Stimulated activated CD4-positive, alpha-beta T cell treated with anti-CD3 and anti-CD28 coated beads, Interleukin-4, amount 100 ng/mL, for 48 hours (primary cell): ENCODE data around the gene CACHD1.

Source experiments
- DNase-seq, 2 donors: peaks; one replicate each; pipeline ENCODE4 v3.0.0-alpha.2; 2020; ENCODE audit warnings: low read depth in 2 of 2

CACHD1 gene

GRCh38 chr1:64549464-64550239 lies 79.7 kb downstream of the CACHD1 start:
- DNase-seq, result no peak

GRCh38 chr1:64550510-64550909 lies 80.6 kb downstream of the CACHD1 start:
- DNase-seq, result no peak

GRCh38 chr1:64550946-64551605 lies 81.1 kb downstream of the CACHD1 start:
- no peak for DNase-seq

- DNase-seq, result no peak
Observed at GRCh38 chr1:64553285-64553684, 83.4 kb downstream of the CACHD1 start.

GRCh38 chr1:64555947-64556346 lies 86.0 kb downstream of the CACHD1 start:
- DNase-seq, result no peak

GRCh38 chr1:64561993-64562392 lies 92.1 kb downstream of the CACHD1 start:
- no peak for DNase-seq

GRCh38 chr1:64563958-64564565 lies 94.1 kb downstream of the CACHD1 start:
- DNase-seq, result no peak

GRCh38 chr1:64564891-64565290 lies 95.0 kb downstream of the CACHD1 start:
- DNase-seq, result no peak

- no peak for DNase-seq
Observed at GRCh38 chr1:64567426-64568170, 97.7 kb downstream of the CACHD1 start.

- DNase-seq, result no peak
Observed at GRCh38 chr1:64568171-64568450, 98.2 kb downstream of the CACHD1 start.

- no peak for DNase-seq
Observed at GRCh38 chr1:64569411-64569810, 99.5 kb downstream of the CACHD1 start.

- no peak for DNase-seq
Observed at GRCh38 chr1:64570267-64570855, 100.4 kb downstream of the CACHD1 start.

- no peak for DNase-seq
Observed at GRCh38 chr1:64572222-64572900, 102.4 kb downstream of the CACHD1 start.

- no peak for DNase-seq
Observed at GRCh38 chr1:64574301-64574700, 104.4 kb downstream of the CACHD1 start.

GRCh38 chr1:64575881-64576676 lies 106.2 kb downstream of the CACHD1 start:
- DNase-seq, result no peak

- DNase-seq, result no peak
Observed at GRCh38 chr1:64578270-64578973, 108.5 kb downstream of the CACHD1 start.

GRCh38 chr1:64579767-64580166 lies 109.8 kb downstream of the CACHD1 start:
- no peak for DNase-seq

- DNase-seq, result no peak
Observed at GRCh38 chr1:64581135-64581842, 111.4 kb downstream of the CACHD1 start.

GRCh38 chr1:64581843-64582185 lies 111.9 kb downstream of the CACHD1 start:
- no peak for DNase-seq

GRCh38 chr1:64584479-64584878 lies 114.5 kb downstream of the CACHD1 start:
- DNase-seq, result no peak
